Fibroblast of mammary gland (primary cell): ENCODE results near the gene BCKDHA.
"Not testable (repeated sequence)": the region's sequence is repeated elsewhere in the genome, so short reads cannot be mapped to it uniquely, and the experiment has no call there.

Source experiments
- DNase-seq: peaks from one replicate; pipeline ENCODE4 v3.0.0-alpha.2; 2010; ENCODE audit warnings: low read depth
- H3K4me3 ChIP-seq: 2 replicates; pipeline ENCODE4 v1.5.1; 2011; ENCODE audit warnings: low read depth, mild to moderate bottlenecking, low read length, moderate library complexity; ENCODE audit not compliant: control insufficient read depth
- TF ChIP-seq, protein P1 (sequence below): conservative IDR thresholded peaks from 2 replicates; pipeline ENCODE4 v1.5.1; 2011; ENCODE audit warnings: low read depth, low read length, inconsistent platforms; ENCODE audit not compliant: control insufficient read depth, insufficient read depth

The BCKDHA gene

DNA sequence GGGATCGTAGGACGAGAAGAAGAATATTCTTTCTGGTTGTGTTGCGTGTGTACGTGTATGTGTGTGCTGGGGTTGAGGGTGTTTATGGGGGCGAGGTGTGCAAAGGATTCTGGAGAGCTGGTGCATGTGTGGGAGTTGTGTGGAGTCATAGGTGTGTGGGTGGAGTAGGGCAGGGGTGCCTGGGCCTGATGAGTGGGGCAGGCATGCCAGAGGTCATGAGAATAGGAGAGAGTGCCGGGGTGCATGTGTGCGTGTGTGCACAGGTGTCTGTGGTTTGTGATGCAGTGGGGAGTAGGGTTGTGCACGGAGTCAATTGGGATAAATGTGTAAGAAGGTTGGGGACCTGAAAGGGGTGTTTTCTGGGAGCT lies 20.6 kb upstream of the BCKDHA start:
- peak; percentile 60 for DNase-seq
- TF ChIP-seq, protein P1, sequence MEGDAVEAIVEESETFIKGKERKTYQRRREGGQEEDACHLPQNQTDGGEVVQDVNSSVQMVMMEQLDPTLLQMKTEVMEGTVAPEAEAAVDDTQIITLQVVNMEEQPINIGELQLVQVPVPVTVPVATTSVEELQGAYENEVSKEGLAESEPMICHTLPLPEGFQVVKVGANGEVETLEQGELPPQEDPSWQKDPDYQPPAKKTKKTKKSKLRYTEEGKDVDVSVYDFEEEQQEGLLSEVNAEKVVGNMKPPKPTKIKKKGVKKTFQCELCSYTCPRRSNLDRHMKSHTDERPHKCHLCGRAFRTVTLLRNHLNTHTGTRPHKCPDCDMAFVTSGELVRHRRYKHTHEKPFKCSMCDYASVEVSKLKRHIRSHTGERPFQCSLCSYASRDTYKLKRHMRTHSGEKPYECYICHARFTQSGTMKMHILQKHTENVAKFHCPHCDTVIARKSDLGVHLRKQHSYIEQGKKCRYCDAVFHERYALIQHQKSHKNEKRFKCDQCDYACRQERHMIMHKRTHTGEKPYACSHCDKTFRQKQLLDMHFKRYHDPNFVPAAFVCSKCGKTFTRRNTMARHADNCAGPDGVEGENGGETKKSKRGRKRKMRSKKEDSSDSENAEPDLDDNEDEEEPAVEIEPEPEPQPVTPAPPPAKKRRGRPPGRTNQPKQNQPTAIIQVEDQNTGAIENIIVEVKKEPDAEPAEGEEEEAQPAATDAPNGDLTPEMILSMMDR: no peak
- H3K4me3 ChIP-seq: peak overlapping the region; percentile 62

DNA sequence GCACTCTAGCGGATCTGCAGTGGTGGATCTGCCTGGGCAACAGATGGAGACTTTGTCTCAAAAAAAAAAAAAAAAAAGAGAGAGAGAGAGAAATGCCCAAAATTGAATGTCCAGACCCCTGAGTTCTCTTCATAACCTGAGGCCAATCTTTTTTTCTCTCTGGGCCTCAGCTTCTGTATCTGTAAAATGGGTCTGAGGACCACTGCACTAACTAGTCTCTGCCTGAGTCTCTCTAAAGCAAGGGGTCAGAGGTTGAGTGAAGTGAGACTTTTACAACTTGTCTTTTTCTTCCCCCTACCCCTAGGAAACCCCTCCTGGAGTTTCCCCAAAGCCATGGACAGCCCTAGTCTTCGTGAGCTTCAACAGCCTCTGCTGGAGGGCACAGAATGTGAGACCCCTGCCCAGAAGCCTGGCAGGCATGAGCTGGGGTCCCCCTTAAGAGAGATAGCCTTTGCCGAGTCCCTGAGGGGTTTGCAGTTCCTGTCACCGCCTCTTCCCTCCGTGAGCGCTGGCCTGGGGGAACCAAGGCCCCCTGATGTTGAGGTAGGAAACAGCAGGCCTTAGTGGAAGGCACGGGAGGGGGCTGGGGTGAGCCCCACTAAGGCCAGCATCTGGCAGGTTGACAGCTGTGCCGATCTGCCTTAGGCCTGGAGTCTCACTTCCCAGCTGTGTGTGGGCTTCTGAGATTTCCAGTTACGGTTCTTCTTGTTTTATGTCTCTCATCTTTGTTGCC lies 19.5 kb upstream of the BCKDHA start:
- H3K4me3 ChIP-seq: no peak overlapping the region
- TF ChIP-seq, protein P1: peak; percentile 1
- DNase-seq: no peak

DNA sequence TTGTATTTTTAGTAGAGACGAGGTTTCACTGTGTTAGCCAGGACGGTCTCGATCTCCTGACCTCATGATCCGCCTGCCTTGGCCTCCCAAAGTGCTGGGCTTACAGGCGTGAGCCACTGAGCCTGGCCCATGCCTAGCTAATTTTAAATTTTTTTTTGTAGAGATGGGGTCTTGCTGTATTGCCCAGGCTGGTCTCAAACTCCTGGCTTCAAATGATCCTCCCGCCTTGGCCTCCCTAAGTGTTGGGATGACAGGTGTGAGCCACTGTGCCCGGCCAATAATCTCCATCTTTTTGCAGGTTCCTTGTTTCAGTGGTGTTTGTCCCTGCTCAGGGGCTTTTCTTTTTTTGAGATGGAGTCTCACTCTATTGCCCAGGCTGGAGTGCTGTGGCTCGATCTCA lies 16.1 kb upstream of the BCKDHA start:
- not testable (repeated sequence) for DNase-seq, H3K4me3 ChIP-seq

DNA sequence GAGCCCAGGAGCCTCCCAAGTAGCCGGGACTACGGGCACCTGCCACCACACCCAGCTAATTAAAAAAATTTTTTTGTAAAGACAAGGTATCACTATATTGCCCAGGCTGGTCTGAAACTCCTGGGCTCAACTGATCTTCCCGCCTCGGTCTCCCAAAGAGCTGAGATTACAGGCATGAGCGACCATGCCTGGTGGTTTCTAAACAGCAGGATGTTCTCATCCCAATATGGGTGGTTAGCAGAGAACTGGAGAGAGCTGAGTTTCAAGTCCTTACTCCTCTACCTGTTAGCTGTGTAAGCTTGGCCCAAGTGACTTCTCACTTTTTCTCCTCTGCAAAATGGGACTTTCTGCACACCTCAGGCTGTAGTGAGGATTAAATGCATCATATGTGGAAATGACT lies 13.3 kb upstream of the BCKDHA start:
- no peak overlapping the region for H3K4me3 ChIP-seq
- TF ChIP-seq, protein P1: no peak
- no peak for DNase-seq

DNA sequence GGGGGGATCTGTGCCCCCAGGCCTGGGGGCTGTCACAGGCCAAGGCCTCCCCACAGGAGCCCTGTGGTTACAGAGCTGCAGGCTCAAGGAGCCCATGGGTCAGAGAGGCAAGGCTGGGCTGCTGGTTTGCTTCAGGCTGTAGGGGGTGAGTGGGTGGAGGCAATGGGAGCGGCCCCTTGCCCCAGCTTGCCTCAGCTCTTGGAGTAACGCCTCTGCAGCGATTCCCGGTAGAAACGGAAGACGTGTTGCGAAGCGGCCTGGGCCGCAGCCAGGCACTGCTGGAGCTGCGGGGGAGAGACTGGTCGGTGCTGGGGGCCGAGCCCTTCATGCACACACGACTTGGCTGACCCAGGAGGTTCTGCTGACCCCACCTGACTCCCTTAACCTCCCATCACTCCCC lies 11.2 kb upstream of the BCKDHA start:
- no peak overlapping the region for H3K4me3 ChIP-seq
- TF ChIP-seq, protein P1: no peak
- DNase-seq: peak; percentile 66

DNA sequence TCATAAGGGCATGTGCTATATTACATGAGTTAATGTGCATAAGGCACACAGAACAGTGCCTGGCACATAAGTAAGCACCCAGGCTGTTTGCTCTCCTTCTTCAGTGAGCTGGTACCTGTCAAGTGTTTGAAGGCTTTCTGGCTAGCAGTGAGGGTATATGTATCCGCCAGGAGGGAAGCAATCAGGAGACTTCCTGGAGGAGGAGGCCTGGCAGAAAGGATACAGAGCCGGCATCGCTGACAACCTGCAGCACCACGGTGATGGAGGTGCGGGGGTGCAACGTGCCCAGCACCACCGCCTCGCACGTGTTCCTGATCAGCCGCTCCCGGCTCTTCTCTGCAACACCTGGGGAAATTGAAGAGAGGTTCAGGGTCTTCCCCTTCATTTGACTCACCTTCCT lies 6.0 kb upstream of the BCKDHA start:
- no peak overlapping the region for H3K4me3 ChIP-seq
- DNase-seq: no peak
- TF ChIP-seq, protein P1: no peak

DNA sequence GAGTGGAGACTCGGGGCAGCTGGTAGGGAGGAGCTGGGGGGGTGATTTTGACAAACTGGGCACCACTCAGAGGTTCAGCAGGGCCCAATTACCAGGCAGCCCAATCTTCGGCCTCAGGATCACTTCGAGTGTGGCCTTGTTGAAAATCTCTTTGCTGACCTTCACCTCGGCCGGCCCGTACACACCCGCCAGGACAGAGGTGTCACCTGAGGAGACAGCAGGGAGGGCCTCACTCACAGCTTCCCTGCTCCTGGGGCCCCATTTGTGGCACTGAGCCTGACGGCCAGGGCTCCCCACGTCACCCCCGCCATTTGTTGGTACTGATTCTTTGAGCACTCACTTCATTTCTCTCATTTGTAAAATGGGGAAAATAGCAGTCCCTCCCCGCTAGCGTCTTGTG lies 4.8 kb upstream of the BCKDHA start:
- no peak for DNase-seq
- H3K4me3 ChIP-seq: no peak overlapping the region
- TF ChIP-seq, protein P1: no peak
